ENCODE measurements around the gene ST7. TPM values are rescaled to one million over a fixed set of nuclear protein-coding genes. Genes with fewer than 3 reads are reported as not detected.

Gene ST7
- total RNA-seq, 2 donors from 2014 or later, result 24.6 to 34.3 TPM

- TF ChIP-seq CTCF (IDR thresholded peaks at IDR 0.05) (no peak), POLR2A (IDR thresholded peaks at IDR 0.05) (no peak)
- DNase-seq (no peak), ATAC-seq (no peak)
- no peak overlapping the region for H3K4me3 ChIP-seq
- WGBS, 2 donors, result 88 to 92% methylated on average over 4 of the region's 4 CpGs
- H3K9me3 ChIP-seq, result no peaks in the 10 kb centered on the region
- H3K27ac ChIP-seq, result no peak overlapping the region
- no peaks in the 10 kb centered on the region for H3K27me3 ChIP-seq
- intact Hi-C loops (cut with DNase I), result no loop called here
- no peaks in the 10 kb centered on the region for H3K36me3 ChIP-seq (replicated peaks in 1 of 2; ENCODE audit: insufficient read depth in 1 of 2, low read depth in 2 of 2)
- peaks cover 7% of the 10 kb centered on the region for H3K4me1 ChIP-seq
These were observed 62.2 kb downstream of the ST7 start for GRCh38 chr7:117015258-117016184.

GRCh38 chr7:117017017-117017451 is 63.7 kb downstream of the ST7 start:
- Histone ChIP-seq H3K4me3 (no peak overlapping the region), H3K9me3 (no peaks in the 10 kb centered on the region), H3K27ac (no peak overlapping the region), H3K36me3 (replicated peaks in 1 of 2; ENCODE audit: insufficient read depth in 1 of 2, low read depth in 2 of 2) (no peaks in the 10 kb centered on the region), H3K4me1 (peaks cover 13% of the 10 kb centered on the region), H3K27me3 (no peaks in the 10 kb centered on the region)
- 87 to 89% methylated on average over 4 of the region's 4 CpGs for WGBS, 2 donors
- DNase-seq (no peak), ATAC-seq (no peak)
- TF ChIP-seq CTCF (IDR thresholded peaks at IDR 0.05) (no peak), POLR2A (IDR thresholded peaks at IDR 0.05) (no peak)
- intact Hi-C loops (cut with DNase I), result no loop called here

- WGBS, 2 donors, result 68 to 70% methylated on average over 4 of the region's 4 CpGs
These were observed 64.5 kb downstream of the ST7 start for GRCh38 chr7:117017702-117018266.

GRCh38 chr7:117018713-117019112 is 65.4 kb downstream of the ST7 start:
- TF ChIP-seq POLR2A (IDR thresholded peaks at IDR 0.05) (no peak), CTCF (IDR thresholded peaks at IDR 0.05) (no peak)

More at GRCh38 chr7:117017702-117018266, 64.5 kb downstream of the ST7 start:
- Histone ChIP-seq H3K9me3 (no peaks in the 10 kb centered on the region), H3K36me3 (replicated peaks in 1 of 2; ENCODE audit: insufficient read depth in 1 of 2, low read depth in 2 of 2) (no peaks in the 10 kb centered on the region), H3K4me1 (peaks cover 13% of the 10 kb centered on the region), H3K27ac (no peak overlapping the region), H3K4me3 (no peak overlapping the region), H3K27me3 (no peaks in the 10 kb centered on the region)
- no peak for ATAC-seq
- intact Hi-C loops (cut with DNase I), result no loop called here
- DNase-seq, result no peak
- TF ChIP-seq CTCF (IDR thresholded peaks at IDR 0.05), result no peak
- TF ChIP-seq POLR2A (IDR thresholded peaks at IDR 0.05), result no peak

More at GRCh38 chr7:117018713-117019112, 65.4 kb downstream of the ST7 start:
- WGBS, 2 donors, result 65 to 68% methylated on average over 1 of the region's 1 CpG
- DNase-seq, result no peak
- intact Hi-C loops (cut with DNase I), result no loop called here
- H3K4me1 ChIP-seq, result peaks cover 13% of the 10 kb centered on the region
- no peaks in the 10 kb centered on the region for H3K36me3 ChIP-seq (replicated peaks in 1 of 2; ENCODE audit: insufficient read depth in 1 of 2, low read depth in 2 of 2)
- H3K4me3 ChIP-seq, result no peak overlapping the region
- H3K27me3 ChIP-seq, result no peaks in the 10 kb centered on the region
- H3K27ac ChIP-seq, result no peak overlapping the region
- no peaks in the 10 kb centered on the region for H3K9me3 ChIP-seq
- no peak for ATAC-seq
